IMR-90 (cell line): ENCODE results near the gene CDC5L. TPM values are rescaled to one million over a fixed set of nuclear protein-coding genes. Genes with fewer than 3 reads are reported as not detected.

Source experiments
- ATAC-seq: fragments of 200-7000 bp; cut with Tn5 transposase; 2 replicates; pipeline ENCODE4 v1.9.1; 2020; ENCODE audit warnings: low read depth, mild to moderate bottlenecking, moderate library complexity
- BruUV-seq: library from RNA; stranded (reverse); fragments of 400-500 nt; replicated peaks from 2 replicates; lab custom pipeline; 2021; lab: Mats Ljungman, UMichigan
- CTCF ChIA-PET: fragments of 300-600 bp; formaldehyde crosslinking; extraction: SDS; loops from one replicate; lab custom pipeline; 2021; ENCODE audit warnings: antibody characterized with exemption; lab: Yijun Ruan, JAX
- POLR2A ChIA-PET: fragments of 300-600 bp; sonication (Branson Sonifier 250); formaldehyde crosslinking; loops from one replicate; lab custom pipeline; 2022; ENCODE audit warnings: antibody characterized with exemption; ENCODE audit not compliant: unreplicated experiment; lab: Charles Lee
- DNase-seq: peaks from one replicate; pipeline ENCODE4 v3.0.0; 2013
- H2AFZ ChIP-seq: replicated peaks from 2 replicates; pipeline ENCODE3; 2013; ENCODE audit warnings: low read length, mild to moderate bottlenecking; ENCODE audit not compliant: poor library complexity
- H2AK5ac ChIP-seq: 2 replicates; pipeline ENCODE4 v1.6.1; 2013; ENCODE audit warnings: low read depth, low read length, inconsistent platforms
- H2AK9ac ChIP-seq: replicated peaks from 2 replicates; pipeline ENCODE3; 2013; ENCODE audit warnings: mild to moderate bottlenecking, low read depth, low read length, moderate library complexity; ENCODE audit not compliant: poor library complexity
- H2BK120ac ChIP-seq: 2 replicates; pipeline ENCODE4 v1.6.1; 2013; ENCODE audit warnings: low read depth, low read length, inconsistent platforms
- H2BK15ac ChIP-seq: 3 replicates; pipeline ENCODE4 v1.6.1; 2013; ENCODE audit warnings: low read depth, low read length, inconsistent platforms
- H2BK20ac ChIP-seq: 2 replicates; pipeline ENCODE4 v1.6.1; 2013; ENCODE audit warnings: low read depth, mild to moderate bottlenecking, inconsistent platforms, low read length, moderate library complexity
- H2BK5ac ChIP-seq: 2 replicates; pipeline ENCODE4 v1.6.1; 2013; ENCODE audit warnings: mild to moderate bottlenecking, low read depth, low read length, inconsistent platforms; ENCODE audit not compliant: poor library complexity, severe bottlenecking
- H3K14ac ChIP-seq: replicated peaks from 2 replicates; pipeline ENCODE4 v1.6.1; 2013; ENCODE audit warnings: low read depth, low read length, inconsistent platforms
- H3K18ac ChIP-seq: 2 replicates; pipeline ENCODE4 v1.6.1; 2013; ENCODE audit warnings: low read depth, low read length, control low read depth
- H3K23ac ChIP-seq: 2 replicates; pipeline ENCODE4 v1.6.1; 2013; ENCODE audit warnings: low read depth, low read length, inconsistent platforms
- H3K27ac ChIP-seq: 2 replicates; pipeline ENCODE4 v1.5.1; 2013; ENCODE audit warnings: mild to moderate bottlenecking, control low read depth, low read length; ENCODE audit not compliant: insufficient read depth
- H3K27me3 ChIP-seq: 2 replicates; pipeline ENCODE4 v1.6.1; 2013; ENCODE audit warnings: low read length; ENCODE audit not compliant: control insufficient read depth, insufficient read depth
- H3K36me3 ChIP-seq: 2 replicates; pipeline ENCODE4 v1.6.1; 2013; ENCODE audit warnings: low read length, mixed read lengths; ENCODE audit not compliant: control insufficient read depth, insufficient read depth
- H3K4ac ChIP-seq: 2 replicates; pipeline ENCODE4 v1.6.1; 2013; ENCODE audit warnings: low read depth, low read length, inconsistent platforms
- H3K4me1 ChIP-seq: 2 replicates; pipeline ENCODE4 v1.6.1; 2013; ENCODE audit warnings: low read length, mixed read lengths; ENCODE audit not compliant: control insufficient read depth, insufficient read depth
- H3K4me2 ChIP-seq: 2 replicates; pipeline ENCODE4 v1.6.1; 2013; ENCODE audit warnings: low read depth, mild to moderate bottlenecking, control low read depth, low read length, moderate library complexity
- H3K4me3 ChIP-seq: 2 replicates; pipeline ENCODE4 v1.5.1; 2013; ENCODE audit warnings: low read depth, mild to moderate bottlenecking, control low read depth, low read length, moderate library complexity; ENCODE audit not compliant: insufficient read depth
- H3K56ac ChIP-seq: 2 replicates; pipeline ENCODE4 v1.6.1; 2013; ENCODE audit warnings: low read length, inconsistent platforms; ENCODE audit not compliant: insufficient read depth; ENCODE audit errors: extremely low read depth
- H3K79me1 ChIP-seq, 2 experiments: 2 replicates each; pipeline ENCODE4 v1.6.1; 2013; ENCODE audit warnings: low read length in 2 of 2, inconsistent platforms in 1 of 2, low read depth in 1 of 2
- H3K9ac ChIP-seq: 2 replicates; pipeline ENCODE4 v1.6.1; 2013; ENCODE audit warnings: low read depth, low read length, control low read depth
- H3K9me1 ChIP-seq: 2 replicates; pipeline ENCODE4 v1.6.1; 2013; ENCODE audit warnings: low read length, inconsistent platforms; ENCODE audit not compliant: insufficient read depth
- H3K9me3 ChIP-seq: 2 replicates; pipeline ENCODE4 v1.6.1; 2013; ENCODE audit warnings: low read length; ENCODE audit not compliant: control insufficient read depth, insufficient read depth
- H4K20me1 ChIP-seq: 2 replicates; pipeline ENCODE4 v1.6.1; 2013; ENCODE audit warnings: low read length, inconsistent platforms; ENCODE audit not compliant: insufficient read depth
- H4K5ac ChIP-seq: 2 replicates; pipeline ENCODE4 v1.6.1; 2013; ENCODE audit warnings: mild to moderate bottlenecking, low read depth, low read length, control low read depth
- H4K8ac ChIP-seq, 2 experiments: 2 replicates each; pipeline ENCODE4 v1.6.1; 2013; ENCODE audit warnings: low read depth in 2 of 2, low read length in 2 of 2, control low read depth in 1 of 2, inconsistent platforms in 1 of 2
- H4K91ac ChIP-seq: 2 replicates; pipeline ENCODE4 v1.6.1; 2013; ENCODE audit warnings: low read depth, low read length, inconsistent platforms; ENCODE audit not compliant: insufficient read depth
- BHLHE40 ChIP-seq: fragments of 150-350 bp; IDR thresholded peaks from 2 replicates; pipeline ENCODE4 v1.6.1; 2016; ENCODE audit warnings: mild to moderate bottlenecking, low read depth, low read length
- ELK1 ChIP-seq: fragments of 150-350 bp; IDR thresholded peaks from 2 replicates; pipeline ENCODE4 v1.6.1; 2016; ENCODE audit warnings: low read depth, mild to moderate bottlenecking, low read length, moderate library complexity, borderline replicate concordance
- FOS ChIP-seq: fragments of 150-350 bp; IDR thresholded peaks from 2 replicates; pipeline ENCODE4 v1.6.1; 2016; ENCODE audit warnings: low read depth, low read length
- MXI1 ChIP-seq: IDR thresholded peaks from 2 replicates; pipeline ENCODE4 v1.6.1; 2012; ENCODE audit warnings: low read depth, mild to moderate bottlenecking, low read length, moderate library complexity, borderline replicate concordance
- NFE2L2 ChIP-seq: fragments of 150-350 bp; IDR thresholded peaks from 2 replicates; pipeline ENCODE4 v1.6.1; 2016; ENCODE audit warnings: low read depth, mild to moderate bottlenecking, low read length
- WGBS, 2 experiments: methylation state at CpG; one replicate each; pipeline versions ENCODE4 v1.1.5 to v1.1.7; 2013; ENCODE audit warnings: missing lambda C conversion rate in 2 of 2; ENCODE audit not compliant: insufficient read length in 1 of 2; ENCODE audit errors: extremely low coverage in 2 of 2; 5-methylcytosine and 5-hydroxymethylcytosine counted together
- dilution Hi-C: fragments of 300-500 bp; cut with HindIII; formaldehyde crosslinking; loops from one replicate; pipeline ENCODE4 v1.14.3; 2018; ENCODE audit warnings: low sequenced_read_pairs; ENCODE audit not compliant: unreplicated experiment
- in situ Hi-C: fragments of 300-500 bp; cut with MboI; formaldehyde crosslinking; loops from 3 replicates; pipeline ENCODE4 v1.14.3; 2019; ENCODE audit warnings: low sequenced_read_pairs, inconsistent platforms, mixed read lengths
- intact Hi-C: fragments of 100-400 bp; cut with micrococcal nuclease; formaldehyde crosslinking; loops from 2 replicates; pipeline ENCODE4 v1.10.0; 2022
- polyA plus RNA-seq, 3 experiments: library from polyadenylated mRNA; depleted of rRNA; stranded (reverse); fragments of >200 nt; gene quantifications; 2 replicates each; pipeline ENCODE4 v1.2.3, GENCODE V29; 2012; ENCODE audit warnings: low replicate concordance in 1 of 3
- total RNA-seq: library from RNA; depleted of rRNA; stranded (reverse); fragments of >200 nt; gene quantifications from 2 replicates; pipeline ENCODE4 v1.2.3, GENCODE V29; 2012
- TF ChIP-seq, protein P1 (sequence below): fragments of 150-350 bp; IDR thresholded peaks from 2 replicates; pipeline ENCODE4 v1.6.1; 2017; ENCODE audit warnings: mild to moderate bottlenecking, antibody characterized with exemption, low read length, low read depth

CDC5L gene
- total and polyA plus RNA-seq, 2 of the 4 experiments (the other 2 are of a cell fraction) = 9.9 to 17.7 TPM

GRCh38 chr6:44339763-44340625 lies 47.5 kb upstream of the CDC5L start:
- peak; percentile 67 for DNase-seq
- WGBS, 2 experiments = 35% methylated on average over 3 of the region's 7 CpGs; no CpG with 5 or more reads in 1 of the 2 experiments
- H4K91ac ChIP-seq = no peak overlapping the region
- no peak overlapping the region for H3K4ac ChIP-seq
- H3K27ac ChIP-seq = no peak overlapping the region
- intact Hi-C loops (no loop called here), dilution Hi-C loops (no loop called here), in situ Hi-C loops (loop anchor here (5.0 to 10.0 kb wide), 2 partner anchors 58 to 175 kb away; no protein-coding TSS in a partner anchor)
- peaks cover 53% of the 10 kb centered on the region for H3K27me3 ChIP-seq
- no TSS peak for BruUV-seq
- no peaks in the 10 kb centered on the region for H3K9me3 ChIP-seq
- no peak overlapping the region for H3K56ac ChIP-seq
- H2BK20ac ChIP-seq = no peak overlapping the region
- H2BK120ac ChIP-seq = no peak overlapping the region
- H3K14ac ChIP-seq = no peak overlapping the region
- H3K36me3 ChIP-seq = no peaks in the 10 kb centered on the region
- H2BK15ac ChIP-seq = no peak overlapping the region
- ChIA-PET CTCF (no interaction called here), POLR2A (no interaction called here)
- H4K8ac ChIP-seq = no peak overlapping the region
- H3K4me2 ChIP-seq = no peak overlapping the region
- no peak overlapping the region for H2AFZ ChIP-seq
- H2AK9ac ChIP-seq = no peak overlapping the region
- H3K79me1 ChIP-seq = no peaks in the 10 kb centered on the region
- no peaks in the 10 kb centered on the region for H4K20me1 ChIP-seq
- no peak overlapping the region for H2BK5ac ChIP-seq
- no peak overlapping the region for H2AK5ac ChIP-seq
- no peak for ATAC-seq
- no peak overlapping the region for H3K23ac ChIP-seq
- H3K4me3 ChIP-seq = no peak overlapping the region
- H3K4me1 ChIP-seq = no peaks in the 10 kb centered on the region
- 0 out of 2 replicates have a peak, but pooled peaks have one; percentile 4 for TF ChIP-seq BHLHE40
- TF ChIP-seq MXI1 = no peak
- TF ChIP-seq, protein P1, sequence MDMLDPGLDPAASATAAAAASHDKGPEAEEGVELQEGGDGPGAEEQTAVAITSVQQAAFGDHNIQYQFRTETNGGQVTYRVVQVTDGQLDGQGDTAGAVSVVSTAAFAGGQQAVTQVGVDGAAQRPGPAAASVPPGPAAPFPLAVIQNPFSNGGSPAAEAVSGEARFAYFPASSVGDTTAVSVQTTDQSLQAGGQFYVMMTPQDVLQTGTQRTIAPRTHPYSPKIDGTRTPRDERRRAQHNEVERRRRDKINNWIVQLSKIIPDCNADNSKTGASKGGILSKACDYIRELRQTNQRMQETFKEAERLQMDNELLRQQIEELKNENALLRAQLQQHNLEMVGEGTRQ = no peak
- no peak for TF ChIP-seq FOS
- TF ChIP-seq NFE2L2 = no peak
- TF ChIP-seq ELK1 = no peak
- no peak overlapping the region for H3K18ac ChIP-seq
- no peak overlapping the region for H3K9ac ChIP-seq
- H3K9me1 ChIP-seq = no peaks in the 10 kb centered on the region
- H4K5ac ChIP-seq = no peak overlapping the region
